OCI-LY7 (cell line): ENCODE results near the gene WDFY4. TPM values are rescaled to one million over a fixed set of nuclear protein-coding genes. Genes with fewer than 3 reads are reported as not detected.

ENCODE experiments used
- BruUV-seq: library from RNA; stranded (reverse); fragments of 400-500 nt; replicated peaks from 2 replicates; lab custom pipeline; 2021; lab: Mats Ljungman, UMichigan
- CTCF ChIA-PET: fragments of 300-600 bp; sonication (Branson Sonifier 250); formaldehyde crosslinking; loops from one replicate; lab custom pipeline; 2022; ENCODE audit warnings: antibody characterized with exemption; ENCODE audit not compliant: unreplicated experiment; lab: Charles Lee
- POLR2A ChIA-PET: fragments of 300-600 bp; sonication (Branson Sonifier 250); formaldehyde crosslinking; loops from one replicate; lab custom pipeline; 2022; ENCODE audit warnings: antibody characterized with exemption; lab: Charles Lee
- DNase-seq: peaks from one replicate; pipeline ENCODE4 v3.0.0-alpha.2; 2015; ENCODE audit warnings: low spot score
- H2AFZ ChIP-seq: fragments of 200-600 bp; sonication (generic), shearing (Covaris generic); 2 replicates; pipeline ENCODE4 v1.6.1; 2014; ENCODE audit warnings: mild to moderate bottlenecking, antibody characterized with exemption, low read length, moderate library complexity
- H3K27ac ChIP-seq: fragments of 200-600 bp; sonication (generic); 2 replicates; pipeline ENCODE4 v1.5.1; 2014; ENCODE audit warnings: mixed run types, low read depth, mild to moderate bottlenecking, moderate library complexity, low read length, inconsistent platforms; ENCODE audit not compliant: poor library complexity, severe bottlenecking
- H3K36me3 ChIP-seq: fragments of 200-600 bp; sonication (generic); 2 replicates; pipeline ENCODE4 v1.6.1; 2014; ENCODE audit warnings: mild to moderate bottlenecking, antibody characterized with exemption, low read length, moderate library complexity, mixed read lengths; ENCODE audit not compliant: insufficient read depth
- H3K4me1 ChIP-seq: fragments of 200-600 bp; sonication (generic); 2 replicates; pipeline ENCODE4 v1.5.1; 2014; ENCODE audit warnings: mild to moderate bottlenecking, low read length; ENCODE audit not compliant: insufficient read depth, poor library complexity, severe bottlenecking
- H3K4me2 ChIP-seq: fragments of 200-600 bp; sonication (generic); 2 replicates; pipeline ENCODE4 v1.6.1; 2014; ENCODE audit warnings: mild to moderate bottlenecking, low read length
- H3K4me3 ChIP-seq: fragments of 200-600 bp; sonication (generic); 2 replicates; pipeline ENCODE4 v1.5.1; 2014; ENCODE audit warnings: mild to moderate bottlenecking, low read depth, low read length; ENCODE audit not compliant: poor library complexity, severe bottlenecking
- H3K79me2 ChIP-seq: fragments of 200-600 bp; sonication (generic); 2 replicates; pipeline ENCODE4 v1.6.1; 2016; ENCODE audit warnings: low read depth, mild to moderate bottlenecking, low read length, moderate library complexity, mixed read lengths; ENCODE audit not compliant: insufficient read depth
- H3K9me2 ChIP-seq: fragments of 200-600 bp; sonication (generic); 2 replicates; pipeline ENCODE4 v1.6.1; 2016; ENCODE audit warnings: mild to moderate bottlenecking, low read length, mixed read lengths; ENCODE audit not compliant: insufficient read depth
- H3K9me3 ChIP-seq: fragments of 200-600 bp; sonication (generic); 2 replicates; pipeline ENCODE4 v1.6.1; 2014; ENCODE audit warnings: mild to moderate bottlenecking, mixed run types, low read length, mixed read lengths
- H4K20me1 ChIP-seq: fragments of 200-600 bp; sonication (generic); 2 replicates; pipeline ENCODE4 v1.6.1; 2014; ENCODE audit warnings: mild to moderate bottlenecking, antibody characterized with exemption, low read length, moderate library complexity, mixed read lengths; ENCODE audit not compliant: insufficient read depth
- EZH2phosphoT487 ChIP-seq: fragments of 200-600 bp; sonication (generic); IDR thresholded peaks from 2 replicates; pipeline ENCODE4 v1.6.1; 2018; ENCODE audit warnings: low read depth, borderline replicate concordance, mild to moderate bottlenecking, mixed run types, antibody characterized with exemption, low read length, moderate library complexity, mixed read lengths
- intact Hi-C: fragments of 100-400 bp; cut with micrococcal nuclease; formaldehyde crosslinking; loops from one replicate; pipeline ENCODE4 v1.10.0; 2022; ENCODE audit not compliant: unreplicated experiment
- total RNA-seq, 2 experiments: library from RNA; depleted of rRNA in 1 of 2; stranded (reverse); fragments of >200 nt in 1 of 2; shearing (Covaris generic) in 1 of 2; gene quantifications; 2 replicates each; pipeline ENCODE4 v1.2.3, GENCODE V29; 2014 to 2022
- TF ChIP-seq, protein P1 (sequence below): fragments of 200-600 bp; sonication (generic); conservative IDR thresholded peaks from 2 replicates; pipeline ENCODE4 v1.5.1; 2014; ENCODE audit warnings: mild to moderate bottlenecking, antibody characterized with exemption, low read length, moderate library complexity, mixed read lengths

WDFY4 gene
- total RNA-seq, 2 experiments from 2014 or later, result 51.5 to 85.6 TPM

- no peak for DNase-seq
- Histone ChIP-seq H3K79me2 (no peaks in the 10 kb centered on the region), H3K27ac (no peak overlapping the region), H2AFZ (no peak overlapping the region), H3K9me2 (no peaks in the 10 kb centered on the region), H3K4me1 (no peaks in the 10 kb centered on the region), H3K9me3 (no peaks in the 10 kb centered on the region), H4K20me1 (no peaks in the 10 kb centered on the region), H3K4me2 (no peak overlapping the region), H3K4me3 (no peak overlapping the region), H3K36me3 (peaks cover 44% of the 10 kb centered on the region)
- no TSS peak for BruUV-seq
- intact Hi-C loops, result no loop called here
- CTCF ChIA-PET, result no interaction called here
- POLR2A ChIA-PET, result interaction anchor here (1.5 kb wide), 1 partner anchor 10 kb away, joined by 6 read pairs; no protein-coding TSS in a partner anchor
- TF ChIP-seq, protein P1, sequence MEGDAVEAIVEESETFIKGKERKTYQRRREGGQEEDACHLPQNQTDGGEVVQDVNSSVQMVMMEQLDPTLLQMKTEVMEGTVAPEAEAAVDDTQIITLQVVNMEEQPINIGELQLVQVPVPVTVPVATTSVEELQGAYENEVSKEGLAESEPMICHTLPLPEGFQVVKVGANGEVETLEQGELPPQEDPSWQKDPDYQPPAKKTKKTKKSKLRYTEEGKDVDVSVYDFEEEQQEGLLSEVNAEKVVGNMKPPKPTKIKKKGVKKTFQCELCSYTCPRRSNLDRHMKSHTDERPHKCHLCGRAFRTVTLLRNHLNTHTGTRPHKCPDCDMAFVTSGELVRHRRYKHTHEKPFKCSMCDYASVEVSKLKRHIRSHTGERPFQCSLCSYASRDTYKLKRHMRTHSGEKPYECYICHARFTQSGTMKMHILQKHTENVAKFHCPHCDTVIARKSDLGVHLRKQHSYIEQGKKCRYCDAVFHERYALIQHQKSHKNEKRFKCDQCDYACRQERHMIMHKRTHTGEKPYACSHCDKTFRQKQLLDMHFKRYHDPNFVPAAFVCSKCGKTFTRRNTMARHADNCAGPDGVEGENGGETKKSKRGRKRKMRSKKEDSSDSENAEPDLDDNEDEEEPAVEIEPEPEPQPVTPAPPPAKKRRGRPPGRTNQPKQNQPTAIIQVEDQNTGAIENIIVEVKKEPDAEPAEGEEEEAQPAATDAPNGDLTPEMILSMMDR, result no peak
- TF ChIP-seq EZH2phosphoT487, result no peak
Measured at GRCh38 chr10:48856855-48857254, 172.2 kb downstream of the WDFY4 start.

GRCh38 chr10:48872234-48872633 lies 187.6 kb downstream of the WDFY4 start:
- H3K9me3 ChIP-seq, result no peaks in the 10 kb centered on the region

DNA sequence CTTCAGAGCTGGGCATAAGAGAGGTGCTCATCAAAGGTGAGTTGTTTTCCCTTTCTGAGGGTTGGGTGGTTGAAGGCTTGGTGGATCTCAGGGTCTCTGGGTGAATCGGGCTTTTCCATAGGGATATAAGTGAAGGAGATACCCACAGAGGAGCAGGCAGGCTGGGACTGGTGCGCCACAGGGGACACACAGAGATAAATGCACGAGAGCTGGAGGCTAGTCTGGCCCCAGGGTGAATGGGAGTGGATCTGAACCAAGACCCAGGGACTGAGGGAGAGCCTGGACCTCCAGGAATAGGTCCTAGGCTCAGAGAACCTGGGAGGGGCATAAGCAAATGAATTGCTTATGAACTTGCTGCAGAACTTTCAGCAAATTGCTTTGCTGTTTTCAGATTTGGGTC lies 193.4 kb downstream of the WDFY4 start:
- Histone ChIP-seq H3K27ac (no peak overlapping the region), H4K20me1 (no peaks in the 10 kb centered on the region), H3K36me3 (peaks cover 82% of the 10 kb centered on the region), H3K4me3 (no peak overlapping the region), H3K4me2 (no peak overlapping the region), H3K79me2 (no peaks in the 10 kb centered on the region), H3K9me2 (no peaks in the 10 kb centered on the region), H3K9me3 (no peaks in the 10 kb centered on the region), H2AFZ (no peak overlapping the region), H3K4me1 (no peaks in the 10 kb centered on the region)
- POLR2A ChIA-PET, result no interaction called here
- no TSS peak for BruUV-seq
- CTCF ChIA-PET, result no interaction called here
- TF ChIP-seq, protein P1, result no peak
- no peak for TF ChIP-seq EZH2phosphoT487
- intact Hi-C loops, result no loop called here
- no peak for DNase-seq

More at GRCh38 chr10:48872234-48872633, 187.6 kb downstream of the WDFY4 start:
- POLR2A ChIA-PET, result interaction anchor here (1.0 kb wide), 1 partner anchor 49 kb away, joined by 4 read pairs; no protein-coding TSS in a partner anchor
- no TSS peak for BruUV-seq
- TF ChIP-seq, protein P1, result no peak
- no peak for TF ChIP-seq EZH2phosphoT487
- Histone ChIP-seq H4K20me1 (no peaks in the 10 kb centered on the region), H3K4me2 (peak overlapping the region; percentile 9; the same call in 1 of the 2 replicates), H3K27ac (peak overlapping the region; percentile 12), H3K4me1 (peaks cover 13% of the 10 kb centered on the region), H3K9me2 (no peaks in the 10 kb centered on the region), H3K79me2 (no peaks in the 10 kb centered on the region), H3K36me3 (peaks cover 70% of the 10 kb centered on the region), H3K4me3 (no peak overlapping the region), H2AFZ (no peak overlapping the region)
- intact Hi-C loops, result no loop called here
- CTCF ChIA-PET, result no interaction called here
- DNase-seq, result peak; percentile 39
